SK-N-SH (cell line): ENCODE data around the gene KAT2A.

Experiments used
- CTCF ChIP-seq: fragments of 200-600 bp; sonication (generic); IDR thresholded peaks from 2 replicates; pipeline ENCODE4 v1.6.1; 2017; ENCODE audit warnings: antibody characterized with exemption, mild to moderate bottlenecking, moderate library complexity
- NRF1 ChIP-seq: IDR thresholded peaks from 2 replicates; pipeline ENCODE4 v1.6.1; 2012; ENCODE audit warnings: low read depth, mild to moderate bottlenecking, low read length

GRCh38 chr17:42135151-42135550, 14.0 kb upstream of the KAT2A start:
- TF ChIP-seq NRF1 (no peak), CTCF (no peak)
